OCI-LY1 (cell line): ENCODE data around the gene CLPTM1L.

Source experiments
- EZH2 ChIP-seq: fragments of 200-600 bp; sonication (generic), shearing (Covaris generic); IDR thresholded peaks from 2 replicates; pipeline ENCODE4 v1.8.0; 2017; ENCODE audit warnings: borderline replicate concordance, mixed run types, mild to moderate bottlenecking, antibody characterized with exemption, low read length, moderate library complexity, mixed read lengths
- TF ChIP-seq, protein P1 (sequence below): fragments of 200-600 bp; sonication (generic), shearing (Covaris generic); IDR thresholded peaks from 2 replicates; pipeline ENCODE4 v1.5.1; 2017; ENCODE audit warnings: mild to moderate bottlenecking, antibody characterized with exemption, low read length, moderate library complexity, mixed read lengths

DNA sequence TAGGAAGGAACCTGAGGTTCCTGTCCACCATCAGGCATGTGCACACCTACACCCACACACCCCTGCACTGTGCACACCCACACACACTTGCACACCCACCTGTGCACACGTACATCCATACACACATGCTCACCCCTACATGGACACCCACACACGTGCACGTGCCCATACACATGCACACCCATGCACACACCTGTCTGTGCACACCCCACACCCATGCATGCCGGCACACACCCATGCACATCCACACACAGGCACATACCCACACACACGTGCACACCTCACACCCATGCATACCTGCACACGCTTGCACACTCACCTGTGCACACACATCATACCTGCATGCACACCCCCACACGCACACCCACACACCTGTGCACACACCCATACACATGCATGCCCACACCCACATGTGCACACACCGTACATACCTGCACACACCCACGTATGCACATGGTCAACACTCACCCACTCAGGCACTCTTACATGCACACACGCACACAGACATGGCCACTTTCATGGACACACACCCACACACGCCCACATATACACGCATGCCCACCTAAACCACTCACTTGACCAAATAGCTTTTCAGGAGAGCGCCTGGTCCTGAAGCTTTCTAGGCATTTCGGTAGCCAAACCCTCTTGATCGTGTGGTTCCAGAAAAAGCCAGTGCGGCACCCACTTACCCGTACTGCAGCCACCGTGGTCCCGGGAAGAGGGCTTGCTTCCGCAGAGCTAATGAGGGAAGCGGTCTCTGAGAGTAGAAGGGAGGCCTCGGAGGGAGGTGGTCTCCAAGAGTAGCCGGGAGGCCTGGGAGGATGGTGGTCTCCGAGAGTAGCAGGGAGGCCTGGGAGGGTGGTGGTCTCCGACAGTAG is 36.7 kb upstream of the CLPTM1L start:
- TF ChIP-seq, protein P1, sequence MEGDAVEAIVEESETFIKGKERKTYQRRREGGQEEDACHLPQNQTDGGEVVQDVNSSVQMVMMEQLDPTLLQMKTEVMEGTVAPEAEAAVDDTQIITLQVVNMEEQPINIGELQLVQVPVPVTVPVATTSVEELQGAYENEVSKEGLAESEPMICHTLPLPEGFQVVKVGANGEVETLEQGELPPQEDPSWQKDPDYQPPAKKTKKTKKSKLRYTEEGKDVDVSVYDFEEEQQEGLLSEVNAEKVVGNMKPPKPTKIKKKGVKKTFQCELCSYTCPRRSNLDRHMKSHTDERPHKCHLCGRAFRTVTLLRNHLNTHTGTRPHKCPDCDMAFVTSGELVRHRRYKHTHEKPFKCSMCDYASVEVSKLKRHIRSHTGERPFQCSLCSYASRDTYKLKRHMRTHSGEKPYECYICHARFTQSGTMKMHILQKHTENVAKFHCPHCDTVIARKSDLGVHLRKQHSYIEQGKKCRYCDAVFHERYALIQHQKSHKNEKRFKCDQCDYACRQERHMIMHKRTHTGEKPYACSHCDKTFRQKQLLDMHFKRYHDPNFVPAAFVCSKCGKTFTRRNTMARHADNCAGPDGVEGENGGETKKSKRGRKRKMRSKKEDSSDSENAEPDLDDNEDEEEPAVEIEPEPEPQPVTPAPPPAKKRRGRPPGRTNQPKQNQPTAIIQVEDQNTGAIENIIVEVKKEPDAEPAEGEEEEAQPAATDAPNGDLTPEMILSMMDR = no peak
- no peak for TF ChIP-seq EZH2
